HUES48 (cell line): ENCODE results near the gene RXRG.

Experiments used
- H3K27ac ChIP-seq: one replicate; pipeline ENCODE4 v1.7.0; 2013; ENCODE audit warnings: low read depth, low read length, inconsistent platforms
- H3K27me3 ChIP-seq: 2 replicates; pipeline ENCODE4 v1.6.1; 2013; ENCODE audit warnings: mild to moderate bottlenecking, low read length; ENCODE audit not compliant: control insufficient read depth, insufficient read depth
- H3K36me3 ChIP-seq: 2 replicates; pipeline ENCODE4 v1.6.1; 2013; ENCODE audit warnings: low read length; ENCODE audit not compliant: control insufficient read depth, insufficient read depth
- H3K4me1 ChIP-seq: 2 replicates; pipeline ENCODE4 v1.6.1; 2013; ENCODE audit warnings: mild to moderate bottlenecking, low read length; ENCODE audit not compliant: control insufficient read depth, insufficient read depth
- H3K4me3 ChIP-seq: 2 replicates; pipeline ENCODE4 v1.5.1; 2013; ENCODE audit warnings: mild to moderate bottlenecking, low read depth, low read length
- H3K9ac ChIP-seq: 2 replicates; pipeline ENCODE4 v1.6.1; 2013; ENCODE audit warnings: mild to moderate bottlenecking, low read depth, low read length, moderate library complexity
- H3K9me3 ChIP-seq: 2 replicates; pipeline ENCODE4 v1.6.1; 2013; ENCODE audit warnings: low read length; ENCODE audit not compliant: control insufficient read depth, insufficient read depth

Gene RXRG

DNA sequence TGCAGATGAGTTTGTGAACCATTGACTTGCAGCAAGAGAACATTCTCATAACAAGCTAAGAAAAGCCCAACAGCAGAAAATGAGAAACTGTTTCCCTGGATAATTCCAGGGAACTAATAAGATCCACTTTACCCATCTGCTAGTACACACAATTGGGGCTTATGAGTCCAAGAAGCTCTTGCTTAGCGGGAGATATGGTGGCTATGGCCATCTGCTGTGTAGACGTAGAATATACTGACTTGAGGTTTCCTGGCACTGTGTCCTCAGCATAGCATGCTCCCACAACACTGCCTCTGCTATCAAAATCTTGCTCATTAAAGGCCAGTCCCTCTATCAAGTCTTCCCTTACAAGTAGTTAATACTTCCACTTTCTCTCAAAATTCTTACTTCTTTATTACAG, 6.8 kb upstream of the RXRG start:
- Histone ChIP-seq H3K9me3 (no peaks in the 10 kb centered on the region), H3K4me1 (no peaks in the 10 kb centered on the region), H3K4me3 (no peak overlapping the region), H3K27me3 (peaks cover 45% of the 10 kb centered on the region), H3K9ac (no peak overlapping the region), H3K27ac (no peak overlapping the region), H3K36me3 (no peaks in the 10 kb centered on the region)

DNA sequence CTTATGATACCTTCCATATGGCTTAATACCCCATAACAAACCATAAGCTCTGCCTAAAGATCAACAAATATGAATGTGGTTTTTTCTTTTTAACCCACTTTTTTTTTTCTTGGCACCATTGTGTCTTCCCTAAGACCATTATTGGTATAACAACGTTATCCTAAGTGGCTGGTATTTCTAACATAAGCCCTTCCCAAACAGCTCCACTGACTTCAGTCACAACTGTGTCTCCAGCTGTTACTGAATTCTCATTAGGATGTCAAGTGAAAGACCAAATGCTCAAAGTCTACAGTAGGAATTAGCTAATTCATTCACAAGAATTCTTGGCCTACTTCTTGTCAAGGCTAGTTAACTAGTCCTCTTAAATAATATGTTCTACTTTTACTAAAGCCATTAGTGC, 4.2 kb upstream of the RXRG start:
- peaks cover 64% of the 10 kb centered on the region for H3K27me3 ChIP-seq
- no peaks in the 10 kb centered on the region for H3K36me3 ChIP-seq
- peaks cover 13% of the 10 kb centered on the region for H3K4me1 ChIP-seq
- no peaks in the 10 kb centered on the region for H3K9me3 ChIP-seq
- H3K27ac ChIP-seq = no peak overlapping the region
- no peak overlapping the region for H3K9ac ChIP-seq
- no peak overlapping the region for H3K4me3 ChIP-seq

DNA sequence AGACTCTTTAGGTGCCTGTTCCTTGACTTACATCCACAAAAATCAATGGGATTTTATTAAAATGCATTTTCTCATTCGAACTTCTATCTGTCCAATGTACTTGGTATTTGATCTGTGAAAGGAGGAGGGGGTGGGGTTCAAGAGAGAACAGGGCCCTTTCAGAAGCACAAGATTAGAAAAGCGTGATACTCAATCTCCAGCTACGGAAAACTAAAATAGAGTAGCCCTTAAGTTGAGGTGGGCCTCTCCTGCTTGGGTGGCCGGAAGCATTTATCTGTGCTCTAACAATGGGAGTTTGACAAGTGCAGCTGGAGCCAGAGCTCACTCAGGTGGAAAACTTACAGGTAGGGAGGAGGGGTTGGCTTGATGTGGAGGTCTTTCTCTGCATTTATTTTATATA, 462 bp upstream of the RXRG start:
- Histone ChIP-seq H3K4me3 (peak overlapping the region; percentile 42; the same call in 1 of the 2 replicates), H3K36me3 (no peaks in the 10 kb centered on the region), H3K27ac (no peak overlapping the region), H3K4me1 (peaks cover 22% of the 10 kb centered on the region), H3K9me3 (no peaks in the 10 kb centered on the region), H3K9ac (no peak overlapping the region), H3K27me3 (peaks cover 92% of the 10 kb centered on the region)

DNA sequence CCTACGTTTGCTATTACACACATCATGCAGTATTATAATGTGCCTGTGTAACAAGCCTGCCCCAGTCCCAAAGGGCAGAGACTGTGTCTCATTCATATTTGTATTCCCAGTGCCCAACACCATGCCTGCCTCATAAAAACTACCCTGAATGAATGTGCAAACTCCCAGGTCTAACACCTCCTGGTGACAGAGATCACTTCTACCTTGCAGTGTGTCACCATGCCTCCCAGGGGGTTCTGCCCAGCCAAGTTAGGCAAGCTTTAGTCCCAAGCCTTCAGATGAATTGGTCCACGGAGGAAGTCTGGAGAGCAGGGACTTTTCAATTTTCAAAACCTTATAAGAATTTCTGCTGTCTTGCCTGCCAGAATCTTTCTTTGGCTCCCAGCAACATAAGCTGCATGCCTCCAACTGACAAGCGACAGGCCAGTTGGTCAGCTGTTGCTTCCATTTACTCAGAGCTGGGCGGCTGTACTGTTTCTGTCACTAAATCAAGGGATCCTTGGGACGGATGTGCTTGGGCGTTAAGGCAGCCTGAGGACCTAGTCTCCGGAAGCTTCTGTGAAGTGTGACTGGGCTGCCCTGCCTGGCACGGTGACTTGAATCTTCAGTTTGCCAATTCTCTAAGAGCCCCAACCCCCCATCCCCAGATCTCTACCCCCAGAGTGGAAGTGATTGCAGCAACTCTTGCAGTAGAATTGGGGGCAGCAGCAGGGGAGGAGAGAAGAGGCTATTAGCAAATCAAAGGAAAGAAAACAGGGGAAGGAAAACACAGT, 1.2 kb downstream of the RXRG start:
- H3K27me3 ChIP-seq = peaks cover 91% of the 10 kb centered on the region

DNA sequence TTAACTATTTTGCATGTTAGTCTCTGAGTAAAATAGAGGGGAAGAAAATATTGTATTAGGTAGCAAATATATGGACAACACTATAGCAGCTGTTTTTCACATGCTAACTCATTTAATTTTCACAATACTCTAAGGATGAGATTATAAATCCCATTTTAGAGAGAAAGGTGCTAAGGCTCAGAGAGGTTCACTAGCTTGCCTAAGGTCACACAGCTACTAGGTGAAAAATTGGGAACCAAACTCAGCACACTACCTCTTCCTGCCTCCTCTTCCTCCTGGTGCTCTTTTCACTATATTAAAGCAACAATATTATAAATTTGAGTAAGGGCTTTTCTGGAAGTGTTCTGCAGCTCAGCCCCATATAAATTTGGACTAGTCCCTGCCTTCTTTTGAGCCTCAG, 2.3 kb downstream of the RXRG start:
- H3K27me3 ChIP-seq = peaks cover 80% of the 10 kb centered on the region
- no peaks in the 10 kb centered on the region for H3K9me3 ChIP-seq
- H3K36me3 ChIP-seq = no peaks in the 10 kb centered on the region
- H3K27ac ChIP-seq = no peak overlapping the region
- H3K9ac ChIP-seq = no peak overlapping the region
- H3K4me1 ChIP-seq = peaks cover 22% of the 10 kb centered on the region
- no peak overlapping the region for H3K4me3 ChIP-seq

More for the DNA sequence above, 1.2 kb downstream of the RXRG start:
- Histone ChIP-seq H3K36me3 (no peaks in the 10 kb centered on the region), H3K4me1 (peaks cover 22% of the 10 kb centered on the region), H3K27ac (no peak overlapping the region), H3K9me3 (no peaks in the 10 kb centered on the region), H3K4me3 (peak overlapping the region; percentile 42; the same call in 1 of the 2 replicates), H3K9ac (no peak overlapping the region)

DNA sequence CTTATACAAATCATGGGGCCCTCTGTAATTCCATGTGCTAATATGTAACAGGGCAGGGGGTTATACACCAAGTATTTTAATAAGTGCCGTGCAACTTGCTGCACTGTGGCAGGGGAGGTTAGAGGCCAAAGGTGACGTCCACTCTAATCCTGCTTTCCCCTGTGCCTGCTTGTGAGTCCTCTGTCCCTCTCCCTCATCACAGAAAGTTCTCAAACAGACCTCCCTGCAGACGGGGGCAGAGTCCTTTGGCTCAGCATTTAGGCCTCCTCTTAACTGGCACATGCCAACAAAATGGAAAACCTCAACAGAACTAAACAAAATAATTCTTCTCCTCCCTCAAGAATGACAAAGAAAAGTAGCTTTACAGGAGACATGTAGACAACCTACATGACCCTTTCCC, 2.9 kb downstream of the RXRG start:
- Histone ChIP-seq H3K4me3 (no peak overlapping the region), H3K27me3 (peaks cover 74% of the 10 kb centered on the region), H3K27ac (no peak overlapping the region), H3K36me3 (no peaks in the 10 kb centered on the region), H3K9ac (no peak overlapping the region), H3K4me1 (peaks cover 22% of the 10 kb centered on the region), H3K9me3 (no peaks in the 10 kb centered on the region)

DNA sequence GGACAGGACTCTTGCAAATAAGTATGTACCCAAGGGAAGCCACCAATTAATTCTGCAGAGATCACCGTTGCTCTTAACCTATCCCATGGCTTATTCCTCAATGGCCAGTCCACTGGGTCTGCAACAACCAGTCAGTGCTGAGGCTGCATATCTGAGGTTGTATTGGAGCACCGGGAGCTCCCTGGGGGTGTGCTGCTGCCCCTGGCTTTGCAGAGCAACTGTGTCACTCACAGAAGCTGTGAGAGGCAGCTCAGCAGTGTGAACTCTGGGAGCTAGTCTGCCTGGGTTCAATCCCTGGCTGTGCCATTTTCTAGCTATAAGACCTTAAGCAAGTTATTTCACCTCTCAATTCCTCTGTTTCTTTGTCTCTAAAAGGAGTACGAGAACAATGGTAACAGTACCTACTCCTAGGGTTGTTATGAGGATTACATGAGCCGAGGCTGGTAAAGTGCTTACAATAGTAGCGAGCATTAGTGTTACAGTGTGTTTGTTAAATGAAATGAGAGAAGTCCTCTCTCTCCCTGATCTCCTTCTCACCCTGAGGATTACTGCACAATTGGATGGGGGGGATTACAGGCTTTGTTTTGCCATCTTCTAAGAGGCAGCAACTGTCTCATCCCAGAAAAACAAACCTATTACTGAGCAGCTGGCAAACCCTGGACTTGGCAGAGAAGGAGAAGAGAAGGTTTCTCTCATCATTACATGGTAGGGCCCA, 3.6 kb downstream of the RXRG start:
- no peaks in the 10 kb centered on the region for H3K36me3 ChIP-seq
- no peak overlapping the region for H3K27ac ChIP-seq
- H3K9ac ChIP-seq = no peak overlapping the region
- peaks cover 22% of the 10 kb centered on the region for H3K4me1 ChIP-seq
- no peak overlapping the region for H3K4me3 ChIP-seq
- H3K27me3 ChIP-seq = peaks cover 67% of the 10 kb centered on the region
- no peaks in the 10 kb centered on the region for H3K9me3 ChIP-seq

DNA sequence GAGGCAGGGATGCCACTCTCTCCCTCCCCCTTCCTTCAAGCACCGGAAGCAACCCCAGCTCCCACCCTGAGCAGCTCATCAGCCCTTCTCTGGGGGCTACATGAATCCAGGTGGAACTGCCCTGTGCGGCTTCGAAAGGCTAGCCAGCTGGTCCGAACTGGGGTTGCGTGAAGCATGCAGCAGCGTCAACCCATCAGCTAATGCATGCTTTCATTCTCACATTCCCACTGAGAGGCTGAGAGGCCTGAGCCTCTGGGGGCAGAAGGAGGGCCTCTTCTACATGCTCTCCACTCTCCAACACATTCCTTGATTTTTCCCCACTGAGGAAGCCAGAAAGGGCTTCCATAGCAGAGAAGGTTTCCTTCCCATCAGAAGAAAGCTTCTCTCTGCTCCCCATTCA, 5.6 kb downstream of the RXRG start:
- H3K9me3 ChIP-seq = no peaks in the 10 kb centered on the region
- peaks cover 47% of the 10 kb centered on the region for H3K27me3 ChIP-seq
- H3K4me1 ChIP-seq = peaks cover 11% of the 10 kb centered on the region

DNA sequence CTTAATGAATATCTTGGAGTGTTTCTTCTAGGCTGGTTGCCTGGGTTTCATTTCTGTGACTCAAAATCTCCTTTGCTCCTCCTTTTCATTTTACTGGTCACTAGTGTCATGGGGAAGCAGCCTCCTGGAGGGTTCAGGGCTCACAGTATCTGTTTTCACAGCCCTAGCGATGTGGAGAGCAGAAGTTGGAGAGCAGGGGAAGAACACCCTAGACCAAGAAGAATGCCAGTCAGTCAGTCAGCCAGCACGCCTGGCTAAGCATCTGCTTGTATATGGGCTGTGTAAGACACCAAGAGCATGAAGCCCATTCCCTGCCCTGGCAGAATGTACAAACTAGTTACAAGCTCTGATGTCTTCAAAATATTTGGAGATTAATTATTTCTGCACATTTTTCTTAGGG, 7.9 kb downstream of the RXRG start:
- no peaks in the 10 kb centered on the region for H3K9me3 ChIP-seq
- no peak overlapping the region for H3K27ac ChIP-seq
- H3K9ac ChIP-seq = no peak overlapping the region
- peaks cover 23% of the 10 kb centered on the region for H3K27me3 ChIP-seq
- H3K4me3 ChIP-seq = no peak overlapping the region
- no peaks in the 10 kb centered on the region for H3K36me3 ChIP-seq
- no peaks in the 10 kb centered on the region for H3K4me1 ChIP-seq

More for the DNA sequence above, 5.6 kb downstream of the RXRG start:
- Histone ChIP-seq H3K4me3 (no peak overlapping the region), H3K27ac (no peak overlapping the region), H3K36me3 (no peaks in the 10 kb centered on the region), H3K9ac (no peak overlapping the region)

DNA sequence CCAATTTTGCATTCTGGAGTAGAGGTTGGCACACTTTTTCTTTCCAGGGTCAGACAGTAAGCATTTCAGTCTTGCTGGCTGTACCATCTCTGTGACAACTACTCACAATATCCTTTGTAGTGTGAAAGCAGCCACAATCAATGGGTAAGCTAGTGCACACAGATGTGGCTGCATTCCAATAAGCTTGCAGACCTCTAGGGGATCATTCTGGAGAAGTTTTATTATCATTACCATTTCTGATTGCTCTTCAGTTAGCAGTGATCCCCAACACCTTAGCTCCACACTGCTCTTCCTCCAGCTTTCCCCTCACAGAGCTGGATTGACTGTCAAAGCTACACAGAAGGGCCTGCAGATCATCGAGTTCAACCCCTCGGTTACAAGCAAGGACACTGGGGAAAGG, 9.1 kb downstream of the RXRG start:
- H3K9me3 ChIP-seq = no peaks in the 10 kb centered on the region
- no peaks in the 10 kb centered on the region for H3K4me1 ChIP-seq
- no peak overlapping the region for H3K9ac ChIP-seq
- no peak overlapping the region for H3K4me3 ChIP-seq
- H3K27me3 ChIP-seq = peaks cover 12% of the 10 kb centered on the region
- no peaks in the 10 kb centered on the region for H3K36me3 ChIP-seq
- H3K27ac ChIP-seq = no peak overlapping the region

DNA sequence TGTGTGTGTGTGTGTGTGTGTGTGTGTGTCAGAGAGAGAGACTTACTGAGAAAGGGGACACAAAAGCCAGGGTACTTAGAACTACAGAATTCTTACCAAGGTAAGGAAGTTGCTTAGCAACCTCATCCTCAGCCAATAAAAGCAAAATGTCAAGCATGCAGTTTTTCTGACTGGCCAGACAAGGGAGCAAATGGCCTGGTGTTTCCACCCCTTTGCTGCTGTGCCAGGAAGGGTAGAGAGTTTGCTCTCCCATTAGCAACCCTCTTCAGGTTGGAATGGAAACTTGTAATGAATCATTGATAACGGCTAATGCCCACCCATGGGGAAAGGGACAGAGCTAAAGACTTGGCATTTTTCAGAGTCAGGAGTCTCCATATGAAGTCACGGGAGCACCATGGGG, 10.6 kb downstream of the RXRG start:
- H3K4me1 ChIP-seq = no peaks in the 10 kb centered on the region
- no peaks in the 10 kb centered on the region for H3K36me3 ChIP-seq
- no peak overlapping the region for H3K27ac ChIP-seq
- H3K27me3 ChIP-seq = no peaks in the 10 kb centered on the region
- no peak overlapping the region for H3K9ac ChIP-seq
- no peaks in the 10 kb centered on the region for H3K9me3 ChIP-seq
- H3K4me3 ChIP-seq = no peak overlapping the region
